Esophagus squamous epithelium (tissue), 4 donors: ENCODE measurements around the gene SLC12A4.

Source experiments
- POLR2A ChIP-seq, 4 donors: fragments of 450-650 bp; IDR thresholded peaks; one replicate each; pipeline ENCODE4 v1.6.1; 2017; ENCODE audit warnings: antibody characterized with exemption in 4 of 4, mild to moderate bottlenecking in 4 of 4, moderate library complexity in 3 of 4
- TF ChIP-seq, protein P1 (sequence below), 6 experiments: fragments of 450-650 bp in 4 of 6; fragments of 200-600 bp in 2 of 6; sonication (generic) in 2 of 6; IDR thresholded peaks; one replicate each; pipeline ENCODE4 v1.5.1; 2016 to 2019; ENCODE audit warnings: antibody characterized with exemption in 6 of 6, mild to moderate bottlenecking in 4 of 6, moderate library complexity in 4 of 6

- TF ChIP-seq, protein P1, sequence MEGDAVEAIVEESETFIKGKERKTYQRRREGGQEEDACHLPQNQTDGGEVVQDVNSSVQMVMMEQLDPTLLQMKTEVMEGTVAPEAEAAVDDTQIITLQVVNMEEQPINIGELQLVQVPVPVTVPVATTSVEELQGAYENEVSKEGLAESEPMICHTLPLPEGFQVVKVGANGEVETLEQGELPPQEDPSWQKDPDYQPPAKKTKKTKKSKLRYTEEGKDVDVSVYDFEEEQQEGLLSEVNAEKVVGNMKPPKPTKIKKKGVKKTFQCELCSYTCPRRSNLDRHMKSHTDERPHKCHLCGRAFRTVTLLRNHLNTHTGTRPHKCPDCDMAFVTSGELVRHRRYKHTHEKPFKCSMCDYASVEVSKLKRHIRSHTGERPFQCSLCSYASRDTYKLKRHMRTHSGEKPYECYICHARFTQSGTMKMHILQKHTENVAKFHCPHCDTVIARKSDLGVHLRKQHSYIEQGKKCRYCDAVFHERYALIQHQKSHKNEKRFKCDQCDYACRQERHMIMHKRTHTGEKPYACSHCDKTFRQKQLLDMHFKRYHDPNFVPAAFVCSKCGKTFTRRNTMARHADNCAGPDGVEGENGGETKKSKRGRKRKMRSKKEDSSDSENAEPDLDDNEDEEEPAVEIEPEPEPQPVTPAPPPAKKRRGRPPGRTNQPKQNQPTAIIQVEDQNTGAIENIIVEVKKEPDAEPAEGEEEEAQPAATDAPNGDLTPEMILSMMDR (IDR thresholded peaks at IDR 0.05), result no peak
- TF ChIP-seq POLR2A (IDR thresholded peaks at IDR 0.05), result no peak
Observed at GRCh38 chr16:67962135-67962534, 6.3 kb downstream of the SLC12A4 start.
